Ascending aorta (tissue), 2 donors: Measurements from ENCODE around the gene NTF3. TPM values are rescaled to one million over a fixed set of nuclear protein-coding genes. Genes with fewer than 3 reads are reported as not detected.

ENCODE experiments used
- DNase-seq, 2 donors: peaks; one replicate each; pipeline ENCODE4 v3.0.0-alpha.2; 2019; ENCODE audit warnings: low spot score in 2 of 2
- H3K27ac ChIP-seq, 2 donors: fragments of 200-600 bp; sonication (generic); one replicate each; pipeline ENCODE4 v1.5.1; 2016 to 2017; ENCODE audit warnings: mild to moderate bottlenecking in 1 of 2
- H3K27me3 ChIP-seq: fragments of 200-600 bp; sonication (generic); one replicate; pipeline ENCODE4 v1.5.1; 2017
- H3K36me3 ChIP-seq, 2 donors: fragments of 200-600 bp; sonication (generic); one replicate each; pipeline ENCODE4 v1.5.1; 2016
- H3K4me1 ChIP-seq, 2 donors: fragments of 200-600 bp; sonication (generic); one replicate each; pipeline ENCODE4 v1.5.1; 2016 to 2017; ENCODE audit warnings: mild to moderate bottlenecking in 1 of 2
- H3K4me3 ChIP-seq, 2 donors: fragments of 200-600 bp; sonication (generic); one replicate each; pipeline ENCODE4 v1.5.1; 2016 to 2017; ENCODE audit warnings: mild to moderate bottlenecking in 1 of 2
- H3K9me3 ChIP-seq, 2 donors: fragments of 200-600 bp; sonication (generic); one replicate each; pipeline ENCODE4 v1.5.1; 2016
- intact Hi-C: fragments of 100-400 bp; cut with DNase I; formaldehyde crosslinking; loops from one replicate; pipeline ENCODE4 v1.15.1; 2023
- total RNA-seq: library from RNA; depleted of rRNA; stranded (reverse); fragments of >200 nt; gene quantifications from one replicate; pipeline ENCODE4 v1.1.0, GENCODE V29; 2016
- TF ChIP-seq, protein P1 (sequence below), 3 experiments: fragments of 200-600 bp in 2 of 3; fragments of 450-650 bp in 1 of 3; sonication (generic) in 2 of 3; IDR thresholded peaks; one replicate each; pipeline ENCODE4 v1.5.1; 2016 to 2019; ENCODE audit warnings: antibody characterized with exemption in 3 of 3, mild to moderate bottlenecking in 1 of 3, moderate library complexity in 1 of 3

The NTF3 gene
- total RNA-seq, 1 donor from 2014 or later: 58.9 TPM

DNA sequence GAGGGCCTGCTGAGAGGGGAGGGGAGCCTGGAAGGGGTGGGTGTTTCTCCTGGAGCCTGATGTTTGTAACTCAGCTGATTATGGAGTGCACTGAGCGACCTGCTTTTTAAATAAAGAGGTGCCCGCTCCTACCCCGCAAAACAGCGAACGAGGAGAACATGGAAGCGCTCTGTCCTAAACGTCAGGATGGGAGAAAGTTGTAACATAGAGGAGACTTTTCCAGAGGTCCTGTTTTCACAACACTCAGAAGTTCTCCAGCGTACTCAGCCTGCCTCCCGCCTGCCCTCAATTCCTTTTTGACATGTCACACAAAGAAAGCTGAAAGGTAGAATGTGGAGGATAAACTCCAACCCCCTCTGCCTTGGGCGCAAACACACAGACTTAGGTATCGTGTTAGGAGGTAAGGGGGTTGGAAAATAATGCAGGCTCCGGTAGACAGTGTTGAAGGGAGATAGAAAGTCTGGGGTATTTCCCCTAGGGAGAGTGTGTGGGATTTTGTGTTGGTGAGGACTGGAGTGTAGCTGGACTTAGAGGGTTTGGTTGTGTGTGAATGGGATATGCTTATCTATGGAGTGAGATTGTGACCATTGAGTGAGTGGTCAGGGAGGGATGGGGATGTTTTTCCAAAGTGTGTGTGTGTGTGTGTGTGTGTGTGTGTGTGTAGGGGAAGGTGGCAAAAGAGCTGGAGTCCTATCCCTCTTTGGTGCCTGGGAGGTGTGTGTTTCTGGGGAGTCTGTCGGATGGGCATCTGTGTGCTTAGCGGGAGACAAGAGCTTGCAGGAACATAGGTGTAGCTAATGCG lies 2.1 kb downstream of the NTF3 start:
- Histone ChIP-seq H3K36me3 (no peaks in the 10 kb centered on the region), H3K27me3 (no peaks in the 10 kb centered on the region), H3K4me3 (peak overlapping the region; percentile 64 to 79), H3K27ac (peak overlapping the region; percentile 88 to 92), H3K9me3 (no peaks in the 10 kb centered on the region), H3K4me1 (peaks cover 0 to 39% of the 10 kb centered on the region in 2 donors)
- TF ChIP-seq, protein P1, sequence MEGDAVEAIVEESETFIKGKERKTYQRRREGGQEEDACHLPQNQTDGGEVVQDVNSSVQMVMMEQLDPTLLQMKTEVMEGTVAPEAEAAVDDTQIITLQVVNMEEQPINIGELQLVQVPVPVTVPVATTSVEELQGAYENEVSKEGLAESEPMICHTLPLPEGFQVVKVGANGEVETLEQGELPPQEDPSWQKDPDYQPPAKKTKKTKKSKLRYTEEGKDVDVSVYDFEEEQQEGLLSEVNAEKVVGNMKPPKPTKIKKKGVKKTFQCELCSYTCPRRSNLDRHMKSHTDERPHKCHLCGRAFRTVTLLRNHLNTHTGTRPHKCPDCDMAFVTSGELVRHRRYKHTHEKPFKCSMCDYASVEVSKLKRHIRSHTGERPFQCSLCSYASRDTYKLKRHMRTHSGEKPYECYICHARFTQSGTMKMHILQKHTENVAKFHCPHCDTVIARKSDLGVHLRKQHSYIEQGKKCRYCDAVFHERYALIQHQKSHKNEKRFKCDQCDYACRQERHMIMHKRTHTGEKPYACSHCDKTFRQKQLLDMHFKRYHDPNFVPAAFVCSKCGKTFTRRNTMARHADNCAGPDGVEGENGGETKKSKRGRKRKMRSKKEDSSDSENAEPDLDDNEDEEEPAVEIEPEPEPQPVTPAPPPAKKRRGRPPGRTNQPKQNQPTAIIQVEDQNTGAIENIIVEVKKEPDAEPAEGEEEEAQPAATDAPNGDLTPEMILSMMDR (IDR thresholded peaks at IDR 0.05): no peak
- no peak for DNase-seq
- intact Hi-C loops: loop anchor here (5.0 kb wide), 3 partner anchors 352 to 1162 kb away; partner anchors contain the start of gene CCND2

DNA sequence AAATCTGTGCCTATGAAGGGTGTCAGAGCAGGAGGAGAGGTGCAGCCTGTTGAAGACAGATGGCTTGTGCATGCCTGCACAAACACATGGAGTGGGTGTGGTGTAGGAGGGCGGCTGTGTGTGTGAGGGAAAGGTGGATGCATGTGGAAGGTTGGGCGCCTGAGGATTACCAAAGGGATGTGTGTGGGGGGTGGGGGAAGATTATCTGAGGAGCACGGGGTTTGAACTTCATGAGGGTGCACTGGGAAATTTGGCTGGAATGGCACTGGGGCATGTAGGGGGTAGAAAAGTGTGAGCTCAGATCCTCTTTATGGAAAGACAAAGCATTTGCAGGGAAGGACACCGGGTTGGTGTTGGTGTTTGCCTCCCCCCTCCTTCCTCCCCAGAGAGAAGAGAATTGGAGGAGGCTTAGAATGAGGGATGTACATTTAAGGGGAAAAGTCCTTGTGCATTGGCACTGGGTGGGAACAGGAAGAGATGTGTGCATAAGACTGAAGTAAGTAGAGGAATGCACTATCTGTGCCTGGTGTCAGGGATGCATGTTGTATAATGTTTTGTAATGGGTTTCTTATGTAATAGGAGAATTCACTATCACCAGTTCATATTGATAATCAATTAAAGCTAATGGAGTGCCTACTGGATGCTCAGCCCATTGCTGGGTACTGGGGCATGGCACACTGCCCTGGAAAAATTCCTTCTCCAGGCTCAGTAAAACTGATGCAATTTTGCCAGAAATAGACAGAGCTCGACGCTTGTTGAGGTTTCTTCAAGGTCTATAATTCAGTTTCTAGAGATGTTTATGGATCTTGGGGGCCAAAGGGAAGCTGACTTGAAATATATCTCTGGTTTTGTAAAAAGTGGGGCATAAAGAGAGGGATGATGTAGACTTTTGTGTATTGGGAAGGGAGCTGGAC lies 3.0 kb downstream of the NTF3 start:
- intact Hi-C loops: loop anchor here (5.0 kb wide), 4 partner anchors 37 to 1163 kb away; partner anchors contain the start of gene CCND2
- no peak for DNase-seq
- Histone ChIP-seq H3K36me3 (no peaks in the 10 kb centered on the region), H3K9me3 (no peaks in the 10 kb centered on the region), H3K4me3 (peak overlapping the region; percentile 64 to 79), H3K4me1 (peaks cover 0 to 41% of the 10 kb centered on the region in 2 donors), H3K27me3 (no peaks in the 10 kb centered on the region), H3K27ac (peak overlapping the region; percentile 88 to 92)
- TF ChIP-seq, protein P1 (IDR thresholded peaks at IDR 0.05): no peak

DNA sequence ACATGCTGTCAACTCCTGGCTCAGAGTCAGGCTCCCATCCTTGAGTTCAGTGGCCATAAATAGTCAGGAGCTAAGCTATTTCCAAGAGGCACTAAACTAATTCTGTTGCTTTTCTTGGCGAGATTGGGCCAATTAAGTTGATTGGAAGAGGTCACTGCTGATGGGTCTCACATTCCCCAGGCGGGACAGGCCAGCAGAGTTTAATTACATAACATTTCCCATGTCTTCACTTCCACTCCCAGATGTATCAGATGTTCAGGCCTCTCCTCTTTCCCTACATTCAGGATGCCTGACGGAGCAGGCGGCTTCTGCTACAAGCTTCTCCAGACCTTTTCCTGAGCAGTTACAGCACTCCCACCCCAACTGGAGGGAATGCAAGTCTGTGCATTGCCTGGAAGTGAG lies 5.3 kb downstream of the NTF3 start:
- peak overlapping the region in 1 of 2 donors; percentile 3 for H3K4me3 ChIP-seq
- peak overlapping the region; percentile 66 to 88 for H3K27ac ChIP-seq

DNA sequence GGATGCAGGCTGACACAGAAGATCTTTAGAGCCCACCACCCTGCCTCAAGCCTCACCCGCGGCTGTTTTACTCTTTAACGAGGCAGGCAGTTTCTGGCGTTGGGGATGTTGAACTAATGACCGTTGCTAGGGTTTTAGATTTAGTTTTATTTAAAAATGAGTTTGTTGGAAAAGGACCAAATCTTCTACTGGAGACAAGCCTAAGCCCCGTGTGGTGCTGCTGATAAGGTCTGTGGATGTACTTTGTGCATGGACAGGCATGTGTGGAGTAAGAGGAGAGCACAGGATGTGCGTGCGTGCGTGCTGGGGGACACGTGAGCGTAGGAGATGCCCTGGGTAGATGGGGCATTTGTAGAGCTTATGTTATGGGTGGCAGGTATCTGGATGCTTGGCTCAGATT lies 5.7 kb downstream of the NTF3 start:
- H3K27me3 ChIP-seq: no peaks in the 10 kb centered on the region
- peak overlapping the region; percentile 66 to 88 for H3K27ac ChIP-seq
- TF ChIP-seq, protein P1 (IDR thresholded peaks at IDR 0.05): no peak
- H3K4me3 ChIP-seq: peak overlapping the region in 1 of 2 donors; percentile 3
- H3K36me3 ChIP-seq: no peaks in the 10 kb centered on the region
- intact Hi-C loops: loop anchor here (5.0 kb wide), 1 partner anchor 35 kb away; no protein-coding TSS in a partner anchor
- DNase-seq: no peak
- H3K9me3 ChIP-seq: no peaks in the 10 kb centered on the region
- peaks cover 2 to 34% of the 10 kb centered on the region in 2 donors for H3K4me1 ChIP-seq

More for the DNA sequence above, 5.3 kb downstream of the NTF3 start:
- no peaks in the 10 kb centered on the region for H3K36me3 ChIP-seq
- H3K27me3 ChIP-seq: no peaks in the 10 kb centered on the region
- no peaks in the 10 kb centered on the region for H3K9me3 ChIP-seq
- peaks cover 2 to 33% of the 10 kb centered on the region in 2 donors for H3K4me1 ChIP-seq
- intact Hi-C loops: loop anchor here (5.0 kb wide), 1 partner anchor 35 kb away; no protein-coding TSS in a partner anchor
- no peak for DNase-seq
- TF ChIP-seq, protein P1 (IDR thresholded peaks at IDR 0.05): no peak

DNA sequence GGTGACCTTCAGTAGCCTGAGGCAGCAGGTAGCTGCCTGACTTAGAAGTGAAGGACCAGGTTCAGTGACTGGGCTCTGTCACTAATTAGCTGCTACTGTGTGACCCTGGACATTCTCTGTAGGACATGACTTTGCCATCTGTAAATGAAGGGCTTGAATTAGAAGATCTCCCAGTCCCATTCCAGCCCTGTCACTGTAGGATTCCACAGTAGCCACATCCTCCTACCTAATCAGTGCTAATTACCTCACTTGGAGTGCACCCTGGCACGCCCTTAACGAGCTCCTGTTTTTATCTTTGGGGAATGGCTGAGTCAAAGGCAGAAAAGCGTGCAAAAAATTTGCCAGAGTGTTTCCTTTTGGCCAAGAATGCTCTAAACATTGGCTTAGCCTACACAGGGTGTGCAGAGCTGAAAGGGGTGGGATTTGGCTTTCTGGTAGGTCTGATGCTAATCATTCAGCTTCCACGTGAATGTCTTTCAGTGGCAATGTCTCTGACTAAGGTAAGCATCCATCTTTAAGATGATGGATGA lies 6.8 kb downstream of the NTF3 start:
- TF ChIP-seq, protein P1 (IDR thresholded peaks at IDR 0.05): no peak
- H3K4me3 ChIP-seq: no peak overlapping the region
- no peaks in the 10 kb centered on the region for H3K36me3 ChIP-seq
- intact Hi-C loops: loop anchor here (5.0 kb wide), 1 partner anchor 34 kb away; no protein-coding TSS in a partner anchor
- H3K4me1 ChIP-seq: peaks cover 2 to 38% of the 10 kb centered on the region in 2 donors
- H3K27ac ChIP-seq: peak overlapping the region in 1 of 2 donors; percentile 19
- H3K9me3 ChIP-seq: no peaks in the 10 kb centered on the region
- DNase-seq: no peak
- H3K27me3 ChIP-seq: no peaks in the 10 kb centered on the region
